H9 (cell line): ENCODE measurements around the gene A2ML1. TPM values are rescaled to one million over a fixed set of nuclear protein-coding genes. Genes with fewer than 3 reads are reported as not detected.
A peak's percentile ranks its signal among the peaks of the same experiment; 100 is the strongest.
"Not testable (repeated sequence)": the region's sequence is repeated elsewhere in the genome, so short reads cannot be mapped to it uniquely, and the experiment has no call there.

Source experiments
- DNase-seq: peaks from one replicate; pipeline ENCODE4 v3.0.0-alpha.2; 2017
- H2AFZ ChIP-seq: one replicate; pipeline ENCODE4 v1.6.1; 2013; ENCODE audit warnings: mild to moderate bottlenecking, low read length, control low read depth, moderate library complexity
- H2AK5ac ChIP-seq: 2 replicates; pipeline ENCODE4 v1.6.1; 2013; ENCODE audit warnings: low read length, control low read depth, mixed read lengths; ENCODE audit not compliant: insufficient read length
- H2BK120ac ChIP-seq: one replicate; pipeline ENCODE4 v1.6.1; 2013; ENCODE audit warnings: low read depth, mild to moderate bottlenecking, low read length, control low read depth, inconsistent platforms; ENCODE audit not compliant: poor library complexity, severe bottlenecking
- H2BK12ac ChIP-seq: 2 replicates; pipeline ENCODE4 v1.6.1; 2013; ENCODE audit warnings: low read length, control low read depth, mixed read lengths, low read depth; ENCODE audit not compliant: insufficient read length
- H2BK15ac ChIP-seq: 2 replicates; pipeline ENCODE4 v1.6.1; 2013; ENCODE audit warnings: low read depth, low read length, control low read depth
- H2BK20ac ChIP-seq: one replicate; pipeline ENCODE4 v1.6.1; 2013; ENCODE audit warnings: low read depth, mild to moderate bottlenecking, low read length, control low read depth, inconsistent platforms; ENCODE audit not compliant: poor library complexity, severe bottlenecking
- H2BK5ac ChIP-seq: 2 replicates; pipeline ENCODE4 v1.6.1; 2013; ENCODE audit warnings: low read length, control low read depth, mixed read lengths; ENCODE audit not compliant: insufficient read length
- H3K14ac ChIP-seq: 2 replicates; pipeline ENCODE4 v1.6.1; 2013; ENCODE audit warnings: low read length, control low read depth; ENCODE audit not compliant: insufficient read depth
- H3K18ac ChIP-seq: 2 replicates; pipeline ENCODE4 v1.6.1; 2013; ENCODE audit warnings: low read depth, mild to moderate bottlenecking, mixed read lengths, low read length, control low read depth; ENCODE audit not compliant: insufficient read length
- H3K23ac ChIP-seq: 2 replicates; pipeline ENCODE4 v1.6.1; 2013; ENCODE audit warnings: low read length, control low read depth, mixed read lengths, low read depth; ENCODE audit not compliant: insufficient read length
- H3K23me2 ChIP-seq: 2 replicates; pipeline ENCODE4 v1.6.1; 2013; ENCODE audit warnings: low read depth, mild to moderate bottlenecking, mixed read lengths, low read length, control low read depth; ENCODE audit not compliant: insufficient read length, poor library complexity, severe bottlenecking
- H3K27ac ChIP-seq: 2 replicates; pipeline ENCODE4 v1.5.1; 2013; ENCODE audit warnings: low read length, control low read depth, mixed read lengths, low read depth; ENCODE audit not compliant: insufficient read length
- H3K27me3 ChIP-seq: 2 replicates; pipeline ENCODE4 v1.6.1; 2013; ENCODE audit warnings: low read length, control low read depth, inconsistent platforms; ENCODE audit not compliant: insufficient read depth
- H3K4ac ChIP-seq: 2 replicates; pipeline ENCODE4 v1.6.1; 2013; ENCODE audit warnings: low read depth, mild to moderate bottlenecking, control low read depth, inconsistent platforms, low read length, moderate library complexity
- H3K4me1 ChIP-seq: 2 replicates; pipeline ENCODE4 v1.6.1; 2013; ENCODE audit warnings: low read length, control low read depth, inconsistent platforms; ENCODE audit not compliant: insufficient read depth
- H3K4me2 ChIP-seq: 2 replicates; pipeline ENCODE4 v1.6.1; 2013; ENCODE audit warnings: low read length, control low read depth, mixed read lengths; ENCODE audit not compliant: insufficient read length, insufficient read depth
- H3K56ac ChIP-seq: 2 replicates; pipeline ENCODE4 v1.6.1; 2013; ENCODE audit warnings: low read depth, mild to moderate bottlenecking, mixed read lengths, low read length, control low read depth; ENCODE audit not compliant: insufficient read length
- H3K79me1 ChIP-seq: 2 replicates; pipeline ENCODE4 v1.6.1; 2013; ENCODE audit warnings: low read depth, mild to moderate bottlenecking, moderate library complexity, low read length, control low read depth, inconsistent platforms; ENCODE audit not compliant: insufficient read depth, poor library complexity, severe bottlenecking
- H3K79me2 ChIP-seq: 2 replicates; pipeline ENCODE4 v1.6.1; 2013; ENCODE audit warnings: low read length, control low read depth, inconsistent platforms; ENCODE audit not compliant: insufficient read depth
- H3K9ac ChIP-seq: 2 replicates; pipeline ENCODE4 v1.6.1; 2013; ENCODE audit warnings: low read length, control low read depth, mixed read lengths; ENCODE audit not compliant: insufficient read length; ENCODE audit errors: extremely low read depth
- H3K9me3 ChIP-seq: one replicate; pipeline ENCODE4 v1.6.1; 2013; ENCODE audit warnings: low read depth, low read length, inconsistent platforms; ENCODE audit not compliant: control insufficient read depth
- H3T11ph ChIP-seq: one replicate; pipeline ENCODE4 v1.6.1; 2013; ENCODE audit warnings: mild to moderate bottlenecking, low read length, control low read depth, inconsistent platforms
- H4K20me1 ChIP-seq: one replicate; pipeline ENCODE4 v1.6.1; 2013; ENCODE audit not compliant: control insufficient read depth, insufficient read length, insufficient read depth
- H4K5ac ChIP-seq: 2 replicates; pipeline ENCODE4 v1.6.1; 2013; ENCODE audit warnings: low read depth, mild to moderate bottlenecking, mixed read lengths, low read length, control low read depth; ENCODE audit not compliant: insufficient read length
- H4K8ac ChIP-seq: replicated peaks from 2 replicates; pipeline ENCODE4 v1.6.1; 2013; ENCODE audit warnings: low read length, control low read depth, mixed read lengths, low read depth; ENCODE audit not compliant: insufficient read length
- H4K91ac ChIP-seq: 2 replicates; pipeline ENCODE4 v1.6.1; 2013; ENCODE audit warnings: low read depth, mild to moderate bottlenecking, moderate library complexity, mixed read lengths, low read length, control low read depth; ENCODE audit not compliant: insufficient read length
- H3K27ac Mint-ChIP-seq, 3 experiments: 2 replicates in 2 of 3; 3 replicates in 1 of 3; pipeline ENCODE4 v1.8.0; 2020 to 2021; ENCODE audit warnings: mixed read lengths in 3 of 3, mild to moderate bottlenecking in 1 of 3, moderate library complexity in 1 of 3
- H3K27me3 Mint-ChIP-seq: 2 replicates; pipeline ENCODE4 v1.8.0; 2021; ENCODE audit warnings: low read depth, mild to moderate bottlenecking, moderate library complexity, mixed read lengths
- H3K36me3 Mint-ChIP-seq, 3 experiments: 2 replicates in 2 of 3; 3 replicates in 1 of 3; pipeline ENCODE4 v1.8.0; 2020 to 2021; ENCODE audit warnings: low read depth in 3 of 3, mixed read lengths in 3 of 3; ENCODE audit not compliant: insufficient read depth in 1 of 3
- H3K4me1 Mint-ChIP-seq, 2 experiments: 2 replicates each; pipeline ENCODE4 v1.8.0; 2020; ENCODE audit warnings: mixed read lengths in 2 of 2
- H3K4me3 Mint-ChIP-seq, 2 experiments: 2 replicates in 1 of 2; 3 replicates in 1 of 2; pipeline ENCODE4 v1.8.0; 2020 to 2021; ENCODE audit warnings: mild to moderate bottlenecking in 2 of 2, mixed read lengths in 2 of 2, moderate library complexity in 1 of 2
- H3K9me3 Mint-ChIP-seq, 2 experiments: 2 replicates in 1 of 2; 3 replicates in 1 of 2; pipeline ENCODE4 v1.8.0; 2020; ENCODE audit warnings: mild to moderate bottlenecking in 2 of 2, mixed read lengths in 2 of 2, moderate library complexity in 1 of 2
- WGBS: extraction: QIAGEN DNeasy Blood & Tissue Kit; methylation state at CpG from one replicate; pipeline ENCODE4 v1.1.7; 2013; ENCODE audit warnings: missing lambda C conversion rate, low lambda C conversion rate, mixed read lengths; ENCODE audit not compliant: insufficient read length; ENCODE audit errors: extremely low coverage; 5-methylcytosine and 5-hydroxymethylcytosine counted together
- total RNA-seq: library from RNA; stranded (reverse); gene quantifications from 2 replicates; pipeline ENCODE4 v1.2.1, GENCODE V29; 2021

Gene A2ML1
- total RNA-seq, 1 experiment from 2014 or later = 2.8 TPM

DNA sequence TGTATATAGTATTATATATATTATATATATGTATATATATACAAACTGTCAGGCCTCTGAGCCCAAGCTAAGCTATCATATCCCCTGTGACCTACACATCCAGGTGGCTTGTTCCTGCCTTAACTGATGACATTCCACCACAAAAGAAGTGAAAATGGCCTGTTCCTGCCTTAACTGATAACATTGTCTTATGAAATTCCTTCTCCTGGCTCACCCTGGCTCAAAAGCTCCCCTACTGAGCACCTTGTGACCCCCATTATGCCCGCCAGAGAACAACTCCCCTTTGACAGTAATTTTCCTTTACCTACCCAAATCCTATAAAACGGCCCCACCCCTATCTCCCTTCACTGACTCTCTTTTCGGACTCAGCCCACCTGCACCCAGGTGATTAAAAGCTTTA, 17.6 kb upstream of the A2ML1 start:
- not testable (repeated sequence) for DNase-seq, H3K4me1 ChIP-seq, H4K8ac ChIP-seq, H3K4me2 ChIP-seq, H3K23ac ChIP-seq, H3K4ac ChIP-seq, H2BK15ac ChIP-seq, H2AK5ac ChIP-seq, H2BK5ac ChIP-seq, H3K18ac ChIP-seq, H2BK12ac ChIP-seq, H3K23me2 ChIP-seq, H2AFZ ChIP-seq, H3T11ph ChIP-seq, H4K91ac ChIP-seq, H3K14ac ChIP-seq, H3K79me2 ChIP-seq, H3K79me1 ChIP-seq, H3K27me3 ChIP-seq, H3K56ac ChIP-seq, H2BK120ac ChIP-seq, H3K27me3 Mint-ChIP-seq, H2BK20ac ChIP-seq, H3K27ac ChIP-seq, H3K9me3 ChIP-seq, H4K5ac ChIP-seq, H4K20me1 ChIP-seq, H3K9ac ChIP-seq
- Mint-ChIP-seq H3K27ac (peak overlapping the region in 1 of 3 experiments; percentile 82; a peak in 3 of 7 replicates), H3K4me1 (peaks cover 46 to 54% of the 10 kb centered on the region in 2 experiments), H3K9me3 (peaks cover 13 to 24% of the 10 kb centered on the region in 2 experiments), H3K36me3 (peaks cover 9 to 15% (median 11%) of the 10 kb centered on the region in 3 experiments; a peak in 6 of 7 replicates), H3K4me3 (peak overlapping the region in 1 of 2 experiments; percentile 34; a peak in 3 of 5 replicates)
- WGBS = no CpG with 5 or more reads among the region's 3 CpGs

DNA sequence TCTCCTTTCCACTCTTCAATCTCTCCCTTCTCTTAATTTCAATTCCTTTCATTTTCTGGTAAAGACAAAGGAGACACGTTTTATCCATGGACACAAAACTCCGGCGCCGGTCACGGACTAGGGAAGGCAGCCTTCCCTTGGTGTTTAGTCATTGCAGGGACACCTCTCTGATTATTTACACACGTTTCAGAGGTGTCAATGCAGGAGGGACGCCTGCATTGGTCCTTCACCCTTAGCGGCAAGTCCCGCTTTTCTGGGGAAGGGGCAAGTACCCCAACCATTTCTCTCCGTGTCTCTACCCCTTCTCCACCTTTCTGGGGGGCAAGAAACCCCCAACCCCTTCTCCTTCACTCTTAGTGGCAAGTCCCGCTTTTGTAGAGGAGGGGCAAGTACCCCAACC, 16.9 kb upstream of the A2ML1 start:
- H2BK5ac ChIP-seq, H3T11ph ChIP-seq, H3K4me1 ChIP-seq, H4K5ac ChIP-seq, H2AFZ ChIP-seq, H3K27me3 Mint-ChIP-seq, H3K27me3 ChIP-seq, H4K20me1 ChIP-seq, DNase-seq, H2BK20ac ChIP-seq, H3K4me2 ChIP-seq, H3K79me2 ChIP-seq, H3K4ac ChIP-seq, H3K79me1 ChIP-seq, H2BK12ac ChIP-seq, H3K18ac ChIP-seq, H3K9me3 ChIP-seq, H3K23me2 ChIP-seq, H3K23ac ChIP-seq, H2BK120ac ChIP-seq, H3K4me3 Mint-ChIP-seq, H2AK5ac ChIP-seq, H3K27ac ChIP-seq, H2BK15ac ChIP-seq, H4K8ac ChIP-seq, H4K91ac ChIP-seq, H3K56ac ChIP-seq, H3K14ac ChIP-seq, H3K9ac ChIP-seq: not testable (repeated sequence)
- WGBS = no CpG with 5 or more reads among the region's 11 CpGs
- Mint-ChIP-seq H3K36me3 (peaks cover 3 to 12% (median 5%) of the 10 kb centered on the region in 3 experiments; a peak in 6 of 7 replicates), H3K4me1 (peaks cover 52 to 60% of the 10 kb centered on the region in 2 experiments), H3K9me3 (peaks cover 9 to 17% of the 10 kb centered on the region in 2 experiments), H3K27ac (peak overlapping the region in 2 of 3 experiments; percentile 18 to 82; a peak in 5 of 7 replicates)
